ENCODE results near the gene ZBTB3.
"Not testable (repeated sequence)": the region's sequence is repeated elsewhere in the genome, so short reads cannot be mapped to it uniquely, and the experiment has no call there.

The ZBTB3 gene

DNA sequence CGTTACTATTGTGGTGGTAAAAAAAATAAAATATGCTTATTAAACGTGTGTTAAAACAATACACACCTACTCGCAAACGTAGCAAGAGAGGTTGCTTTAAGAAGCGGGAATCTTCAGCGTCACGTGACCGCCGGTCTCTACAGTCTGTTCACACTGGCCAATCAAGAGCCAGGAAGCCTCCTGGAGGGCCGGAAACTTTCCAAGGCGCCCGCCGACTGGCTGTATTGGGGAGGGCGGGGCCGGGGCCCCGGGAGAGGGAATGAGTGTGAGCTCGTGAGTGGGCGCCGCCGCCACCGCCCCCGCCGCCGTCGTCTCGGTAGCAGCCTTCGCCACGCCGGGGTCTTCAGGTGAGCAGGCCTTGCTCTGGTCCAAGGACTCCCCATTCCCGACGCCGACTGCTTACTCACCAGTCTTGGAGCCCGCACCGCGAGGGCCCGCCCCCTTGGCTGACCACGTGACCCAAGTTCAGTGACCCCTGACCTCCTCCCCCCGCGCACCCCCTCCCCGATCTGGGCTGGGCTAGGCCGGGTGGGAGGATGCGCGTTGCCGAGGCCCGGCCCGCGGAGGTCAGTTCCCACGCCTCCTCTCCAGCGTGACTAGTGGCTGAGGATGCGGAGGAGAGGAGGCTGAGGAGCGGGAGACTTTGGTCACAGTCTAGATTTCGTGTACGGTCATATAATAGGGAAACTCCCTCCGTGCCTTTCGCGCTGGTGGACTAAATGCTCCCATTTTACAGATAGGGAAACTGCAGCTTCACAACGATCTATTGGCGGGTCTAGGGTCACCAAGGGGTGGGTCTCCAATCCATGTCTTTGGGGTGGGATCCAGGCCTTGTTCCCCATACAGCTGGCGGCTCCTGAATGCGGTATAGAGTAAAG lies 17.4 kb upstream of the ZBTB3 start, which contains the start of gene TAF6L (continued):
- no peak for TF ChIP-seq YY1 (tag by site-specific recombination; IDR thresholded peaks at IDR 0.05)
- peak; percentile 36 for TF ChIP-seq IKZF3 (tag by site-specific recombination; IDR thresholded peaks at IDR 0.05)
- TF ChIP-seq ZNF792 (tag by site-specific recombination; IDR thresholded peaks at IDR 0.05): no peak
- TF ChIP-seq TCF7L2 (IDR thresholded peaks at IDR 0.05; ENCODE audit: borderline replicate concordance, low read depth, low read length): no peak

DNA sequence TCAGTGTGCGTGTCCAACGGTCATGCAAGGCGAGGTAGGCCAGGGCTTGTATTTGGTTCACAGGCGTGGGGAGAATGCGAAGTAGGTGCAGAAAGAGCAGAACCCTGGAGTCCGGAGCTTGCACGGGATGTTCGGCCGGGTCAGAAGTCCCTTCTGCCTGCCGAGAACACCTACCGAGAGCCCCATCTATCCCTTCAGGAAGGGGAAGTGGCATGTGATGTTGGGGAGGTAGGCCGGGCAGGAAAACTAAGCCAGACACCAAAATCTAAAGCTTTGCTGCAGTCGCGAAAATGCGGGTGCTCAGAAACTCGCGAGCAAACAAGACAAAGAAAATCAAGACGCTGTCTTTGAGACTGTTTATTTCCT lies 16.8 kb upstream of the ZBTB3 start:
- no peak for TF ChIP-seq ZNF776 (tag by site-specific recombination; IDR thresholded peaks at IDR 0.05; ENCODE audit: borderline replicate concordance)
- TF ChIP-seq, protein P1, sequence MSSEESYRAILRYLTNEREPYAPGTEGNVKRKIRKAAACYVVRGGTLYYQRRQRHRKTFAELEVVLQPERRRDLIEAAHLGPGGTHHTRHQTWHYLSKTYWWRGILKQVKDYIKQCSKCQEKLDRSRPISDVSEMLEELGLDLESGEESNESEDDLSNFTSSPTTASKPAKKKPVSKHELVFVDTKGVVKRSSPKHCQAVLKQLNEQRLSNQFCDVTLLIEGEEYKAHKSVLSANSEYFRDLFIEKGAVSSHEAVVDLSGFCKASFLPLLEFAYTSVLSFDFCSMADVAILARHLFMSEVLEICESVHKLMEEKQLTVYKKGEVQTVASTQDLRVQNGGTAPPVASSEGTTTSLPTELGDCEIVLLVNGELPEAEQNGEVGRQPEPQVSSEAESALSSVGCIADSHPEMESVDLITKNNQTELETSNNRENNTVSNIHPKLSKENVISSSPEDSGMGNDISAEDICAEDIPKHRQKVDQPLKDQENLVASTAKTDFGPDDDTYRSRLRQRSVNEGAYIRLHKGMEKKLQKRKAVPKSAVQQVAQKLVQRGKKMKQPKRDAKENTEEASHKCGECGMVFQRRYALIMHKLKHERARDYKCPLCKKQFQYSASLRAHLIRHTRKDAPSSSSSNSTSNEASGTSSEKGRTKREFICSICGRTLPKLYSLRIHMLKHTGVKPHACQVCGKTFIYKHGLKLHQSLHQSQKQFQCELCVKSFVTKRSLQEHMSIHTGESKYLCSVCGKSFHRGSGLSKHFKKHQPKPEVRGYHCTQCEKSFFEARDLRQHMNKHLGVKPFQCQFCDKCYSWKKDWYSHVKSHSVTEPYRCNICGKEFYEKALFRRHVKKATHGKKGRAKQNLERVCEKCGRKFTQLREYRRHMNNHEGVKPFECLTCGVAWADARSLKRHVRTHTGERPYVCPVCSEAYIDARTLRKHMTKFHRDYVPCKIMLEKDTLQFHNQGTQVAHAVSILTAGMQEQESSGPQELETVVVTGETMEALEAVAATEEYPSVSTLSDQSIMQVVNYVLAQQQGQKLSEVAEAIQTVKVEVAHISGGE (tag by site-specific recombination; conservative IDR thresholded peaks at IDR 0.05; ENCODE audit: low read depth): peak; percentile 32; the same call in 1 of the 2 replicates
- CTCF ChIA-PET: interaction anchor here (0.6 to 4.4 kb wide), 7 partner anchors 10 to 224 kb away, joined by 3 to 37 read pairs (median 6); partner anchors contain the start of genes AHNAK, POLR2G and TMEM179B
- peak overlapping the region; percentile 16 for H3K4me3 ChIP-seq (ENCODE audit: low read depth, low read length)
- H3K27ac ChIP-seq (ENCODE audit: extremely low read depth, low read depth, low read length): peak overlapping the region; percentile 72
- POLR2A ChIA-PET: interaction anchor here (0.6 to 5.4 kb wide), 18 partner anchors 9 to 197 kb away, joined by 3 to 68 read pairs (median 6); partner anchors contain the start of genes HNRNPUL2, LBHD1, POLR2G and SLC3A2
- H3K36me3 ChIP-seq (ENCODE audit: control insufficient read depth in 2 of 2, insufficient read depth in 1 of 2, low read length in 2 of 2): peaks cover 0 to 33% of the 10 kb centered on the region in 2 experiments; a peak in 2 of 3 replicates
- no peaks in the 10 kb centered on the region for H3K9me3 ChIP-seq (ENCODE audit: control insufficient read depth, insufficient read depth, low read depth, low read length)
- H3K4me1 ChIP-seq (ENCODE audit: control insufficient read depth, insufficient read depth, low read length): no peaks in the 10 kb centered on the region

DNA sequence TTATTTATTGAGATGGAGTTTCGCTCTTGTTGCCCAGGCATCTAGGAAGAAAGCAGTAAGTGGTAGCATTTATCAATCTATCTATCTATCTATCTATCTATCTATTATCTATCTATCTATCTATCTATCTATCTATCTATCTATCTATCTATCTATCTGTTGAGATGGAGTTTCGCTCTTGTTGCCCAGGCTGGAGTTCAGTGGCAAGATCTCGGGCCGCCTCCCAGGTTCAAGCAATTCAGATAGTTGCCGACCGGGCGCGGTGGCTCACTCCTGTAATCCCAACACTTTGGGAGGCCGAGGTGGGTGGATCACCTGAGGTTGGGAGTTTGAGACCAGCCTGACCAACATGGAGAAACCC lies 6.9 kb upstream of the ZBTB3 start:
- not testable (repeated sequence) for H3K27ac ChIP-seq (ENCODE audit: extremely low read depth, low read depth, low read length); H3K4me1 ChIP-seq (ENCODE audit: control insufficient read depth, insufficient read depth, low read length); H3K9me3 ChIP-seq (ENCODE audit: control insufficient read depth, insufficient read depth, low read depth, low read length); H3K4me3 ChIP-seq (ENCODE audit: low read depth, low read length)
- ChIA-PET CTCF (interaction anchor here (3.3 kb wide), 1 partner anchor 9 kb away, joined by 28 read pairs; the partner anchor contains the start of gene TAF6L), POLR2A (interaction anchor here (0.6 to 4.2 kb wide), 22 partner anchors 7 to 187 kb away, joined by 3 to 35 read pairs (median 7); partner anchors contain the start of genes C11orf98, CSKMT, EEF1G and HNRNPUL2)
- 0 out of 2 replicates have a peak, but pooled peaks have one; percentile 11 for TF ChIP-seq WT1 (tag by site-specific recombination; IDR thresholded peaks at IDR 0.05)
- peak; percentile 70 for TF ChIP-seq ZNF366 (tag by site-specific recombination; conservative IDR thresholded peaks at IDR 0.05)
- H3K36me3 ChIP-seq (ENCODE audit: control insufficient read depth in 2 of 2, insufficient read depth in 1 of 2, low read length in 2 of 2): peaks cover 0 to 18% of the 10 kb centered on the region in 2 experiments; a peak in 2 of 3 replicates

DNA sequence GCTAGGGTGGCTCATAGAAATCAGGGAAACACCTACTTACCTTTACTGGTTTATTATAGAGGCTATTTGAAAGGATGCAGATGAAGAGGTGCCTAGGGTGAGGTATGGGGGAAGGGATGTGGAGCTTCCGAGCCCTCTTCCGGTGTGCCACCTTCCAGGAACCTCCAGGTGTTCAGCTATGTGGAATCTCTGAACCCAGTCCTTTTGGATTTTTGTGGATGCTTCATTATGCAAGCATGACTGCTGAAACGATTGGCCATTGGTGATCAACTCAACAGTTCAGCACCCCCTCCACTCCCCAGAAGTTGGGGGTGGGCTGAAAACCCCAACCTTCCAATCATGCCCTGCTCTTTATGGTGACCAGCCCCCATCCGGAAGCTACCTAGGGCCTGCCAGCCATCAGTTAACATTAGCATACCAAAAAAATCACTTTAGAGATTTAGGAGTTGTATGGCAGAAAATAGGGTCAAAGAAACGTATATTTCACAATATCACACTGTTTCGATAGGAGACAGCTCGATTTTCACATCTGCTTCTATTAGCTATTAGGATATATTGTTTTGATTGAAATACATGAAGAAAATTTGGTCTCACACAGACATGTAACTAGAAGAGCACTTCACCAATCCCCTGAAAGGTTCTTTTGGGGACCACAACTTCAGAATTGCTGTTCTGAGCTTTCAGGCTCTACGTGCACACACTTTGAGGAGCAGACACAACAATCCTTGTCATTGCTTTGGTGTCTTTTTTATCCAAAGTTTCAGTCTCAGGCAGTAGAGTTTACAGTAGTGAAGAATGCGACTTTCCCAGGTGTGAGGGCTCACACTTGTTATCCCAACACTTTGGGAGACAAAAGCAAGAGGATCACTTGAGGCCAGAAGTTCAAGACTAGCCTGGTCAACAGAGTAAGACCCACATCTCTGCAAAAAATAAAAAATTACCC lies 4.2 kb upstream of the ZBTB3 start:
- Histone ChIP-seq H3K36me3 (ENCODE audit: control insufficient read depth in 2 of 2, insufficient read depth in 1 of 2, low read length in 2 of 2) (peaks cover 0 to 7% of the 10 kb centered on the region in 2 experiments; a peak in 2 of 3 replicates), H3K9me3 (ENCODE audit: control insufficient read depth, insufficient read depth, low read depth, low read length) (no peaks in the 10 kb centered on the region), H3K4me3 (ENCODE audit: low read depth, low read length) (no peak overlapping the region), H3K27ac (ENCODE audit: extremely low read depth, low read depth, low read length) (no peak overlapping the region), H3K4me1 (ENCODE audit: control insufficient read depth, insufficient read depth, low read length) (peaks cover 4% of the 10 kb centered on the region; the same call in 1 of the 2 replicates)
- TF ChIP-seq ZNF623 (tag by site-specific recombination; IDR thresholded peaks at IDR 0.05) (no peak), ZNF843 (tag by site-specific recombination; IDR thresholded peaks at IDR 0.05) (no peak), ZNF660 (tag by site-specific recombination; IDR thresholded peaks at IDR 0.05) (no peak)
- CTCF ChIA-PET: interaction anchor here (0.8 to 1.9 kb wide), 2 partner anchors 9 to 12 kb away, joined by 5 to 6 read pairs; no protein-coding TSS in a partner anchor
- POLR2A ChIA-PET: interaction anchor here (1.1 to 1.5 kb wide), 3 partner anchors 11 to 97 kb away, joined by 3 to 4 read pairs (median 4); partner anchors contain the start of gene TMEM179B

All from HEK293 (cell line).